Mammary epithelial cell (primary cell): Measurements from ENCODE around the gene GALNT8.

Source experiments
- EZH2 ChIP-seq: IDR thresholded peaks from 2 replicates; pipeline ENCODE4 v1.6.1; 2012; ENCODE audit warnings: low read length, inconsistent platforms, borderline replicate concordance
- TF ChIP-seq, protein P1 (sequence below), 2 donors: IDR thresholded peaks in 1 of 2; conservative IDR thresholded peaks in 1 of 2; 2 replicates each; pipeline ENCODE4 v1.5.1; 2011 to 2012; ENCODE audit warnings: inconsistent platforms in 2 of 2, low read length in 2 of 2, mild to moderate bottlenecking in 2 of 2, control low read depth in 1 of 2, low read depth in 1 of 2; ENCODE audit not compliant: insufficient read depth in 1 of 2; ENCODE audit errors: extremely low read depth in 1 of 2

DNA sequence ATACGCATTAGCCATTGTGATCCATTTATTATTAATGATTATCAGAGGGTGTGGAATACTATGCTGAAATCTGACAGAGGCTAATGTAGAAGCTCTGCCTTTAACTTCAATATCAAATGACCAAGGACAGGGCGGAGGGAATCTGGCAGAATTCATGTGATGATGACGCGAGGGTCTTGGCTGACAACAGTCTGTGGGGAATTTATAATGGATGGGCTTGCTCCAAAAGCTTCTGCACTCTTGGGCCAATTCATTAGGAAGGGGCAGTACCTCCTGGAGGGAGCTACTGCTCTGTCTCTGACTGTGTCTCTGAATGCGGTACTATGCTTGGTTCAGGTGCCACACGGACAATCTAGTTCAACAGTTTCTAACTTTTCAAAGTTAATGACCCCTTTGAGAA, 46.2 kb downstream of the GALNT8 start:
- TF ChIP-seq, protein P1, sequence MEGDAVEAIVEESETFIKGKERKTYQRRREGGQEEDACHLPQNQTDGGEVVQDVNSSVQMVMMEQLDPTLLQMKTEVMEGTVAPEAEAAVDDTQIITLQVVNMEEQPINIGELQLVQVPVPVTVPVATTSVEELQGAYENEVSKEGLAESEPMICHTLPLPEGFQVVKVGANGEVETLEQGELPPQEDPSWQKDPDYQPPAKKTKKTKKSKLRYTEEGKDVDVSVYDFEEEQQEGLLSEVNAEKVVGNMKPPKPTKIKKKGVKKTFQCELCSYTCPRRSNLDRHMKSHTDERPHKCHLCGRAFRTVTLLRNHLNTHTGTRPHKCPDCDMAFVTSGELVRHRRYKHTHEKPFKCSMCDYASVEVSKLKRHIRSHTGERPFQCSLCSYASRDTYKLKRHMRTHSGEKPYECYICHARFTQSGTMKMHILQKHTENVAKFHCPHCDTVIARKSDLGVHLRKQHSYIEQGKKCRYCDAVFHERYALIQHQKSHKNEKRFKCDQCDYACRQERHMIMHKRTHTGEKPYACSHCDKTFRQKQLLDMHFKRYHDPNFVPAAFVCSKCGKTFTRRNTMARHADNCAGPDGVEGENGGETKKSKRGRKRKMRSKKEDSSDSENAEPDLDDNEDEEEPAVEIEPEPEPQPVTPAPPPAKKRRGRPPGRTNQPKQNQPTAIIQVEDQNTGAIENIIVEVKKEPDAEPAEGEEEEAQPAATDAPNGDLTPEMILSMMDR (conservative IDR thresholded peaks at IDR 0.05 in 1 of 2, IDR thresholded peaks at IDR 0.05 in 1 of 2; ENCODE audit: extremely low read depth in 1 of 2, insufficient read depth in 1 of 2, low read depth in 1 of 2, low read length in 2 of 2): no peak
- no peak for TF ChIP-seq EZH2
